ENCODE results near the gene RPL10.
A peak's percentile ranks its signal among the peaks of the same experiment; 100 is the strongest.

Gene RPL10

GRCh38 chrX:154431341-154431740 lies 33.2 kb downstream of the RPL10 start:
- TF ChIP-seq CTCF (IDR thresholded peaks at IDR 0.05; ENCODE audit: low read depth, low read length), result no peak
- no peak overlapping the region for H3K4me3 ChIP-seq (ENCODE audit: low read depth, low read length)

- no peak overlapping the region for H3K4me3 ChIP-seq (ENCODE audit: low read depth, low read length)
- no peak for TF ChIP-seq CTCF (IDR thresholded peaks at IDR 0.05; ENCODE audit: low read depth, low read length)
Measured at GRCh38 chrX:154432210-154432609, 34.0 kb downstream of the RPL10 start.

- no peak overlapping the region for H3K4me3 ChIP-seq (ENCODE audit: low read depth, low read length)
- TF ChIP-seq CTCF (IDR thresholded peaks at IDR 0.05; ENCODE audit: low read depth, low read length), result no peak
Measured at GRCh38 chrX:154433605-154434004, 35.4 kb downstream of the RPL10 start.

- no peak for TF ChIP-seq CTCF (IDR thresholded peaks at IDR 0.05; ENCODE audit: low read depth, low read length)
- no peak overlapping the region for H3K4me3 ChIP-seq (ENCODE audit: low read depth, low read length)
Measured at GRCh38 chrX:154434394-154435168, 36.4 kb downstream of the RPL10 start.

- H3K4me3 ChIP-seq (ENCODE audit: low read depth, low read length), result no peak overlapping the region
- TF ChIP-seq CTCF (IDR thresholded peaks at IDR 0.05; ENCODE audit: low read depth, low read length), result no peak
Measured at GRCh38 chrX:154435171-154435733, 37.1 kb downstream of the RPL10 start.

- TF ChIP-seq CTCF (IDR thresholded peaks at IDR 0.05; ENCODE audit: low read depth, low read length), result no peak
- peak overlapping the region; percentile 72 for H3K4me3 ChIP-seq (ENCODE audit: low read depth, low read length)
Measured at GRCh38 chrX:154436374-154436982, 38.3 kb downstream of the RPL10 start.

Data from WI38 (cell line).